Tibial nerve (tissue), 4 donors: ENCODE results near the gene PGRMC2. TPM values are rescaled to one million over a fixed set of nuclear protein-coding genes. Genes with fewer than 3 reads are reported as not detected.

Experiments used
- DNase-seq, 2 donors: peaks; one replicate each; pipeline ENCODE4 v3.0.0-alpha.2; 2019; ENCODE audit warnings: low spot score in 2 of 2
- H3K27ac ChIP-seq, 4 donors: fragments of 200-600 bp; sonication (generic) in 3 of 4; one replicate each; pipeline ENCODE4 v1.5.1; 2017 to 2019; ENCODE audit warnings: mild to moderate bottlenecking in 1 of 4
- H3K27me3 ChIP-seq, 2 donors: fragments of 200-600 bp; sonication (generic) in 1 of 2; one replicate each; pipeline versions ENCODE4 v1.5.1 to v1.6.0; 2017 to 2019
- H3K36me3 ChIP-seq, 3 donors: fragments of 200-600 bp; sonication (generic); one replicate each; pipeline ENCODE4 v1.5.1; 2018 to 2019
- H3K4me1 ChIP-seq, 4 donors: fragments of 200-600 bp; sonication (generic) in 3 of 4; one replicate each; pipeline ENCODE4 v1.5.1; 2017 to 2019
- H3K4me3 ChIP-seq, 4 donors: fragments of 200-600 bp; sonication (generic) in 3 of 4; one replicate each; pipeline ENCODE4 v1.5.1; 2017 to 2019; ENCODE audit warnings: mild to moderate bottlenecking in 1 of 4, moderate library complexity in 1 of 4
- H3K9me3 ChIP-seq, 4 donors: fragments of 200-600 bp; sonication (generic) in 3 of 4; one replicate each; pipeline ENCODE4 v1.5.1; 2017 to 2019
- EP300 ChIP-seq, 2 donors: sonication (generic); formaldehyde crosslinking; IDR thresholded peaks; one replicate each; pipeline ENCODE4 v1.6.1; 2017; ENCODE audit warnings: antibody characterized with exemption in 2 of 2, mild to moderate bottlenecking in 1 of 2
- POLR2A ChIP-seq, 2 donors: fragments of 450-650 bp; IDR thresholded peaks; one replicate each; pipeline ENCODE4 v1.6.1; 2017; ENCODE audit warnings: antibody characterized with exemption in 2 of 2, mild to moderate bottlenecking in 2 of 2, moderate library complexity in 2 of 2
- WGBS, 2 donors: methylation state at CpG; one replicate each; pipeline ENCODE4 v1.1.5; 2018; 5-methylcytosine and 5-hydroxymethylcytosine counted together
- total RNA-seq, 4 donors: library from RNA; depleted of rRNA; stranded (reverse); fragments of >200 nt; gene quantifications; one replicate each; pipeline ENCODE4 v1.1.0, GENCODE V29; 2016
- TF ChIP-seq, protein P1 (sequence below), 5 experiments: fragments of 200-600 bp in 3 of 5; fragments of 450-650 bp in 2 of 5; sonication (generic) in 3 of 5; IDR thresholded peaks; one replicate each; pipeline ENCODE4 v1.5.1; 2016 to 2019; ENCODE audit warnings: antibody characterized with exemption in 5 of 5, mild to moderate bottlenecking in 3 of 5, moderate library complexity in 2 of 5

PGRMC2 gene
- total RNA-seq, 4 donors from 2014 or later = 21.8 to 45.9 (median 29.0) TPM

DNA sequence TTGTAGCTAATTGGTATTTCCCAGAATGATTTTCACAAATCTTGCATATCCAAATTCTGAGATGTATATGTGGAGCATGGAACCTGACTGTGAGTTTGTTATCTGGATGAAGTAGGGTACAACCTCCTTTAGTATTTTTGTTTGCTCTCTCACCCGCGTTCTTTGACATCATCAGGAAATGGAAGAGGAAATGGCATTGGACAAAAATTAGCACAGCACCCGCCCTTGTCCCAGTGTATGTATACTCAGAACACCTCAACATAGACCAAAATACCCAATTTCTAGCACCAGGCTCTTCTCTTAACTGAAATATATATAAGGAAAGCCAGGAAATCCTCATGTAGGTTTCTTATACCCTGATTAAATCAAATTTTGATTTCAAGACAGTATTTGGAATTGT is 6.9 kb upstream of the PGRMC2 start:
- no peak overlapping the region for H3K27ac ChIP-seq
- no peaks in the 10 kb centered on the region for H3K9me3 ChIP-seq
- TF ChIP-seq, protein P1, sequence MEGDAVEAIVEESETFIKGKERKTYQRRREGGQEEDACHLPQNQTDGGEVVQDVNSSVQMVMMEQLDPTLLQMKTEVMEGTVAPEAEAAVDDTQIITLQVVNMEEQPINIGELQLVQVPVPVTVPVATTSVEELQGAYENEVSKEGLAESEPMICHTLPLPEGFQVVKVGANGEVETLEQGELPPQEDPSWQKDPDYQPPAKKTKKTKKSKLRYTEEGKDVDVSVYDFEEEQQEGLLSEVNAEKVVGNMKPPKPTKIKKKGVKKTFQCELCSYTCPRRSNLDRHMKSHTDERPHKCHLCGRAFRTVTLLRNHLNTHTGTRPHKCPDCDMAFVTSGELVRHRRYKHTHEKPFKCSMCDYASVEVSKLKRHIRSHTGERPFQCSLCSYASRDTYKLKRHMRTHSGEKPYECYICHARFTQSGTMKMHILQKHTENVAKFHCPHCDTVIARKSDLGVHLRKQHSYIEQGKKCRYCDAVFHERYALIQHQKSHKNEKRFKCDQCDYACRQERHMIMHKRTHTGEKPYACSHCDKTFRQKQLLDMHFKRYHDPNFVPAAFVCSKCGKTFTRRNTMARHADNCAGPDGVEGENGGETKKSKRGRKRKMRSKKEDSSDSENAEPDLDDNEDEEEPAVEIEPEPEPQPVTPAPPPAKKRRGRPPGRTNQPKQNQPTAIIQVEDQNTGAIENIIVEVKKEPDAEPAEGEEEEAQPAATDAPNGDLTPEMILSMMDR (IDR thresholded peaks at IDR 0.05) = no peak
- no peak for TF ChIP-seq EP300 (IDR thresholded peaks at IDR 0.05)
- TF ChIP-seq POLR2A (IDR thresholded peaks at IDR 0.05) = no peak
- H3K4me3 ChIP-seq = no peak overlapping the region
- peaks cover 0 to under 1% (median 0%) of the 10 kb centered on the region in 4 donors for H3K4me1 ChIP-seq
- peaks cover 0 to 9% (median 3%) of the 10 kb centered on the region in 3 donors for H3K36me3 ChIP-seq
- DNase-seq = no peak
- WGBS, 2 donors = 72 to 79% methylated on average over 3 of the region's 3 CpGs
- H3K27me3 ChIP-seq = no peaks in the 10 kb centered on the region

DNA sequence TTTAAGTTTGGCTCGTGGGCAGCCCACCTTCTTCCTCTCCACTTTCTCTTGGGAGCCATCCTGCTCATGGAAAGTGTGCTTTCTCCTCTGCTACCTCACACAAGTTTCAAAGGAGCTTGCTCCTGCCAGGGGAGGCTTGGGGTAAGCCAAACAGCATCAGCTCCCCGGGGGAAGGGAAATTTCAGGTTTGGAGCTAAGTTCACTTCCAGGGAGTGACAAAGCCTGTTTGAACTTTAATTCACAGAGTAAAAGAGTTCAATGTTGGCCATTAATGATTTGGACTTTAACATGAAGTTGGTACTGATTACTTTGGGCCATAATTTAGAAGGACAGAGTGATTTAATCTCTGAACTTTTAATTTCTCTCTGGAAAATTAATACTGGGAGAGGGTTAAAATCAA is 4.7 kb upstream of the PGRMC2 start:
- TF ChIP-seq, protein P1 (IDR thresholded peaks at IDR 0.05) = no peak
- no peak for TF ChIP-seq EP300 (IDR thresholded peaks at IDR 0.05)
- TF ChIP-seq POLR2A (IDR thresholded peaks at IDR 0.05) = no peak
- H3K4me3 ChIP-seq = no peak overlapping the region
- 69 to 74% methylated on average over 2 of the region's 2 CpGs for WGBS, 2 donors
- H3K27me3 ChIP-seq = no peaks in the 10 kb centered on the region
- H3K4me1 ChIP-seq = peaks cover 0 to 10% (median 2%) of the 10 kb centered on the region in 4 donors
- no peaks in the 10 kb centered on the region for H3K9me3 ChIP-seq
- H3K27ac ChIP-seq = no peak overlapping the region
- H3K36me3 ChIP-seq = peaks cover 0 to 5% (median 0%) of the 10 kb centered on the region in 3 donors
- DNase-seq = no peak

DNA sequence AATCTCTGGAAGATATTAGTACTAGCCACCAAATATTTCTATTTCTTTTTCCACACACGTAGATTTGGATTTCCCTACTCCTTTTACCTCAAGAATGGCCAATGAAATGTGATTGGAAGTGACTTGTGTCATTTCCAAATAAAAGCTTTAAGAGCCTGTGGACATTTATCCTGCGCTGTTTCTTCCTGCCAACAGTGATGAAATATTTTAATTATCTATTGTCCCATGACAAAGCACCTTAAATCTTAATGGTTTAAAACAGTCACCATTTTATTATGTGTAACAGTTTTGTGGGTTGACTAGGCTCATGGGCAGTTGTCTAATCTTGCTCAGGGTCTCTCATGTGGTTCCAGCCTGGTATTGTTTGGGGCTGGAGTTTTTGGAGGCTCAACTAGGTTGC is 3.5 kb upstream of the PGRMC2 start:
- Histone ChIP-seq H3K4me1 (peaks cover 0 to 16% (median 4%) of the 10 kb centered on the region in 4 donors), H3K4me3 (no peak overlapping the region), H3K27me3 (no peaks in the 10 kb centered on the region), H3K36me3 (peaks cover 0 to 5% (median 0%) of the 10 kb centered on the region in 3 donors), H3K9me3 (no peaks in the 10 kb centered on the region), H3K27ac (no peak overlapping the region)
- TF ChIP-seq, protein P1 (IDR thresholded peaks at IDR 0.05) = no peak
- TF ChIP-seq EP300 (IDR thresholded peaks at IDR 0.05) = no peak
- no peak for TF ChIP-seq POLR2A (IDR thresholded peaks at IDR 0.05)
- no peak for DNase-seq
- WGBS, 2 donors = 83 to 85% methylated on average over 2 of the region's 2 CpGs

DNA sequence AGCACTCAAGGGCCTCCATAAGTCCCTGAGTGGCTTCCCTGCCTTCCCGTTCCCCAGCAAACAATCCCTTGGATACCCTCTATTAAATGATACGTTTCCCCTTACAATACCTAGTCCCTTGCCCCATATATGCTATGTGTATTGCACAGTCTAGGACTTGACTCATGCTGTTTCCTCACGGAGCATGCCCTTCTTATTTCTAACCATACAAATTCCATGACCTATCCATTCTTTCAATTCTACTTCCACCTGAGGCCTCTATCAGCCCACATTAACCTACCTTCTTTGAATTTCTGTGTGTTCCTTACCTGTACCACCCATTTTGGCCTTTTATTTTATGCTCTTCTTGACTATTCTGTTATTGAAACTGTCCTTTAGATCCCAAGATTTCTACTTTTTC is 2.9 kb upstream of the PGRMC2 start:
- Histone ChIP-seq H3K27ac (no peak overlapping the region), H3K4me3 (no peak overlapping the region), H3K27me3 (no peaks in the 10 kb centered on the region), H3K36me3 (peaks cover 0 to 5% (median 0%) of the 10 kb centered on the region in 3 donors), H3K4me1 (peaks cover 0 to 21% (median 7%) of the 10 kb centered on the region in 4 donors), H3K9me3 (no peaks in the 10 kb centered on the region)
- TF ChIP-seq, protein P1 (IDR thresholded peaks at IDR 0.05) = no peak
- TF ChIP-seq POLR2A (IDR thresholded peaks at IDR 0.05) = no peak
- no peak for TF ChIP-seq EP300 (IDR thresholded peaks at IDR 0.05)
- WGBS, 2 donors = 90 to 96% methylated on average over 3 of the region's 3 CpGs
- DNase-seq = no peak

DNA sequence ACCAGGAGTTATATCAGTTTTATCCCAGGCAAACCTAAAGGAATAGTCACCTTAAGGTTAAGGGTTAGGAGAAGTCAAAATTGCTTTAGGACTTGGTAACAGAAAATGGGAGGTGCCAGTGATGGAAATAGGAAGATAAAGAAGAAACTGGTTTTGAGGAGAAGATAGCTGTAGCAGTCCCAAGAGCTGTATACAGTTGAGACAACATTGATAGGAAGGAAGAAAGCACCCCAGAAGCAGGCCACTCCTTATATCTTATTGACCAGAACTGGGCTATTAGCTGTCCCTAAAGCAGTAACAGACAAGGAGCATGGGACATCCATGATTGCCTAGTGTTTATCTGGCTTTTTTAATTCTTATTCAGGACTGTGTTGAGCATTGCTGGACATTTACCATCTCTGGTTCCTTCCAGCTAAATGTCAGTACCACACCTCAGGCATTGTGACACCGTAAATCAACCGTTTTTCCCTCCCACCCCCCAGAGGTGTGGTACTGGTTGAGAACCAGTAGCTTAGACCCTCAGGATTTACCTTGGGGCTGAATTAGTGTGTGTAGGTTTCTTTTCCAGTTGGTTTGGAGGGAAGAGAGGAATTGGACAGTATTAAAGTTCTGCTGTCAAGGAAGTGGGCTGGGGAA is 2.0 kb upstream of the PGRMC2 start:
- H3K4me1 ChIP-seq = peaks cover 0 to 30% (median 13%) of the 10 kb centered on the region in 4 donors
- no peak overlapping the region for H3K27ac ChIP-seq
- H3K4me3 ChIP-seq = no peak overlapping the region
- no peaks in the 10 kb centered on the region for H3K27me3 ChIP-seq
- no peaks in the 10 kb centered on the region for H3K36me3 ChIP-seq
- no peak for DNase-seq
- TF ChIP-seq EP300 (IDR thresholded peaks at IDR 0.05) = no peak
- TF ChIP-seq POLR2A (IDR thresholded peaks at IDR 0.05) = no peak
- TF ChIP-seq, protein P1 (IDR thresholded peaks at IDR 0.05) = no peak
- WGBS, 2 donors = 88 to 98% methylated on average over 2 of the region's 2 CpGs
- H3K9me3 ChIP-seq = no peaks in the 10 kb centered on the region
